Measurements from ENCODE around the gene BICD2. TPM values are rescaled to one million over a fixed set of nuclear protein-coding genes. Genes with fewer than 3 reads are reported as not detected.

The BICD2 gene
- total RNA-seq, 1 donor from 2014 or later: 48.2 TPM

DNA sequence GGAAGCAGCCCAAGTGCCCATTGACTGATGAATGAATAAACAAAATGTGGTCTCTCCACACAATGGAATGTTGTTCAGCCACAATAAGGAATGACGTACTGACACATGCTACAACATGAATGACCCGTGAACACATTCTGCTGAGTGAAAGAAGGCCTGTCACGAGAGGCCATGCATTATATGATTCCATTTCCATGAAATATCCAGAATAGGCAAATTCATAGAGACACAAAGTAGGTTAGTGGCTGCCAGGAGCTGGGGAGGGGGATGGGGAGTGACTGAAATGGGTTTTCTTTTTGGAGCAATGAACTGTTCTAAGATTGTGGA lies 41.4 kb downstream of the BICD2 start:
- Histone ChIP-seq H3K9me3 (ENCODE audit: insufficient read depth, low read depth, low read length) (no peaks in the 10 kb centered on the region), H3K4me3 (ENCODE audit: insufficient read depth, low read depth, low read length) (no peak overlapping the region), H3K4me2 (ENCODE audit: low read length) (peak overlapping the region; percentile 43), H3K27ac (ENCODE audit: low read depth, low read length) (peak overlapping the region; percentile 34), H3K27me3 (ENCODE audit: insufficient read depth, low read length) (no peaks in the 10 kb centered on the region), H3K79me2 (ENCODE audit: insufficient read depth, low read length) (peaks cover 57% of the 10 kb centered on the region), H4K20me1 (ENCODE audit: insufficient read depth, low read length) (peaks cover 72% of the 10 kb centered on the region), H3K36me3 (ENCODE audit: insufficient read depth, low read length) (peaks cover 24% of the 10 kb centered on the region), H2AFZ (ENCODE audit: low read depth, low read length) (no peak overlapping the region), H3K4me1 (ENCODE audit: insufficient read depth, low read length) (peaks cover 19% of the 10 kb centered on the region), H3K9ac (ENCODE audit: low read length) (peak overlapping the region; percentile 33)
- TF ChIP-seq EZH2 (IDR thresholded peaks at IDR 0.05; ENCODE audit: insufficient read depth, low read length): no peak
- TF ChIP-seq, protein P1, sequence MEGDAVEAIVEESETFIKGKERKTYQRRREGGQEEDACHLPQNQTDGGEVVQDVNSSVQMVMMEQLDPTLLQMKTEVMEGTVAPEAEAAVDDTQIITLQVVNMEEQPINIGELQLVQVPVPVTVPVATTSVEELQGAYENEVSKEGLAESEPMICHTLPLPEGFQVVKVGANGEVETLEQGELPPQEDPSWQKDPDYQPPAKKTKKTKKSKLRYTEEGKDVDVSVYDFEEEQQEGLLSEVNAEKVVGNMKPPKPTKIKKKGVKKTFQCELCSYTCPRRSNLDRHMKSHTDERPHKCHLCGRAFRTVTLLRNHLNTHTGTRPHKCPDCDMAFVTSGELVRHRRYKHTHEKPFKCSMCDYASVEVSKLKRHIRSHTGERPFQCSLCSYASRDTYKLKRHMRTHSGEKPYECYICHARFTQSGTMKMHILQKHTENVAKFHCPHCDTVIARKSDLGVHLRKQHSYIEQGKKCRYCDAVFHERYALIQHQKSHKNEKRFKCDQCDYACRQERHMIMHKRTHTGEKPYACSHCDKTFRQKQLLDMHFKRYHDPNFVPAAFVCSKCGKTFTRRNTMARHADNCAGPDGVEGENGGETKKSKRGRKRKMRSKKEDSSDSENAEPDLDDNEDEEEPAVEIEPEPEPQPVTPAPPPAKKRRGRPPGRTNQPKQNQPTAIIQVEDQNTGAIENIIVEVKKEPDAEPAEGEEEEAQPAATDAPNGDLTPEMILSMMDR (IDR thresholded peaks at IDR 0.05; ENCODE audit: insufficient read depth, low read depth, low read length): no peak
- Mint-ChIP-seq H3K9me3 (ENCODE audit: unreplicated experiment) (no peaks in the 10 kb centered on the region), H3K27ac (ENCODE audit: unreplicated experiment) (no peak overlapping the region), H3K4me3 (ENCODE audit: unreplicated experiment) (peak overlapping the region; percentile 8), H3K36me3 (ENCODE audit: low read depth, unreplicated experiment) (peaks cover 26% of the 10 kb centered on the region), H3K27me3 (ENCODE audit: low read depth, unreplicated experiment) (no peaks in the 10 kb centered on the region), H3K4me1 (ENCODE audit: low read depth, unreplicated experiment) (peaks cover 33% of the 10 kb centered on the region)
- DNase-seq (ENCODE audit: low read depth) (peak; percentile 84), FAIRE-seq (peak; percentile 90)

DNA sequence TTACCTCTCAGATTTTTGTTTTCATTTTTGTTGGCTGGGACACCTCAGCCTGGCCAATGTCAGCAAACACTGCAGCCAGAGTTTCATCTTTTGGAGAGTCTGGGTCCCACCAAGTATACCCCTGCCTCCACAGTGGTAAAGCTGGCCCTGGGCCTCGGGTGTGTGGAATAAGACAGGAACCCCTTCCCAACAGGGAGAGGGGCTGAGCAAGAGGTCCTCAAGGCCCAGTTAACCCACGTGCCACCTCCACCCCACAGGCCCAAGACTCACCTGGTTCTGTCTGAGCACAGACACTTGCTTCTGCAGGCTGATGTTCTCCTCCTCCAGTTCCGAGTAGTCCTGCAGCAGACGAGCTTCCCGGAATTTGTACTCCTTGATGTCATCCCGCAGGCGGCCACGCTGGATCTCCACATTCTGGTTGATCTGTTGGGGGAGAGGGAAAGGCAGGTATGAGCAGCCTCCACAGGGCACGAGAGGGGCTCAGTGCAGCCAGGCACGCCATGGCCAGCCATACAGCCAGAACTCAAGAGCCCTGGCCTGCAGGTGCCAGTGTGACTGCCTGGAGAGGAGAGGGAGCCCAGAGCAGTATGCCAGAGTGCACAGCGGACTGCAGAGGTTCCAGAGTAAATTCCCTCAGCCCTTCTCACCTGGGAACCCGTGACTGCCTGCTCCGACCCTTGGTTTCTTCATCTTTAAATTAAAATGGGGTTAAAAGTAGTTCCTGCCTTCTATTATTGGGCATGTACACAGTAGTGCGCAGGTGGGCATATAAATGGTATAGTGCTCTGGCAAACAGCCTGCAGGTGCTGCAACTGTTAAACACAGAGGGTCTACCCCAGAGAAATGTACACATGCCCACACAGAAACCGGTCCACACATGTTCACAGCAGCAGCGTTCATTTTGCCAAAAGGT lies 42.0 kb downstream of the BICD2 start:
- no peak for FAIRE-seq
- no peak overlapping the region for H3K27ac ChIP-seq (ENCODE audit: low read depth, low read length)
- peaks cover 72% of the 10 kb centered on the region for H4K20me1 ChIP-seq (ENCODE audit: insufficient read depth, low read length)
- H3K36me3 ChIP-seq (ENCODE audit: insufficient read depth, low read length): peaks cover 24% of the 10 kb centered on the region
- TF ChIP-seq, protein P1 (IDR thresholded peaks at IDR 0.05; ENCODE audit: insufficient read depth, low read depth, low read length): no peak
- H3K4me3 ChIP-seq (ENCODE audit: insufficient read depth, low read depth, low read length): no peak overlapping the region
- H3K27me3 ChIP-seq (ENCODE audit: insufficient read depth, low read length): no peaks in the 10 kb centered on the region
- H3K36me3 Mint-ChIP-seq (ENCODE audit: low read depth, unreplicated experiment): peaks cover 23% of the 10 kb centered on the region
- no peaks in the 10 kb centered on the region for H3K27me3 Mint-ChIP-seq (ENCODE audit: low read depth, unreplicated experiment)
- peaks cover 19% of the 10 kb centered on the region for H3K4me1 ChIP-seq (ENCODE audit: insufficient read depth, low read length)
- peaks cover 32% of the 10 kb centered on the region for H3K4me1 Mint-ChIP-seq (ENCODE audit: low read depth, unreplicated experiment)
- no peak for DNase-seq (ENCODE audit: low read depth)
- no peaks in the 10 kb centered on the region for H3K9me3 ChIP-seq (ENCODE audit: insufficient read depth, low read depth, low read length)
- H2AFZ ChIP-seq (ENCODE audit: low read depth, low read length): no peak overlapping the region
- peak overlapping the region; percentile 43 for H3K4me2 ChIP-seq (ENCODE audit: low read length)
- H3K4me3 Mint-ChIP-seq (ENCODE audit: unreplicated experiment): peak overlapping the region; percentile 8
- H3K79me2 ChIP-seq (ENCODE audit: insufficient read depth, low read length): peaks cover 51% of the 10 kb centered on the region
- H3K27ac Mint-ChIP-seq (ENCODE audit: unreplicated experiment): peak overlapping the region; percentile 78
- H3K9ac ChIP-seq (ENCODE audit: low read length): no peak overlapping the region
- H3K9me3 Mint-ChIP-seq (ENCODE audit: unreplicated experiment): no peaks in the 10 kb centered on the region

DNA sequence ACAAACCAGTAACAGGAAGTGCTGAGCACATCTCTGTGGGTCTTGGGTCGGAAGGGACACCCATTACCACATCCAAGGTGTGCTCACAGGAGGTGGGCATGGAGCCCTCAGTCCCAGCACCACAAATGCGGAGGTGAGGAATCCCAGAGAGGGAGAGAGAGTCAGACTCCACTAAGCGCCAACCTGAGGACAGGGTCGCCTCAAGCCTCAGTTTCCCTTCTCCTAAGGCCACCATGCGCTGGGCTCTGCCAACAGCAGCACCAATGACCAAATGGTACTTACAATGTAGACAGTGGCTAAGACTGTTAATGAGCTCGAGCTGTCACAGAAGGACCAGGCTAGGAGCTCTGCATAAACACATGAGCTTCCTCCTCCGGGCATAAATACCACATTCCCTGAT lies 43.1 kb downstream of the BICD2 start:
- Histone ChIP-seq H3K4me2 (ENCODE audit: low read length) (no peak overlapping the region), H3K4me1 (ENCODE audit: insufficient read depth, low read length) (peaks cover 10% of the 10 kb centered on the region), H3K4me3 (ENCODE audit: insufficient read depth, low read depth, low read length) (no peak overlapping the region), H3K27me3 (ENCODE audit: insufficient read depth, low read length) (no peaks in the 10 kb centered on the region), H2AFZ (ENCODE audit: low read depth, low read length) (no peak overlapping the region), H3K9me3 (ENCODE audit: insufficient read depth, low read depth, low read length) (no peaks in the 10 kb centered on the region), H3K9ac (ENCODE audit: low read length) (no peak overlapping the region), H3K27ac (ENCODE audit: low read depth, low read length) (no peak overlapping the region), H4K20me1 (ENCODE audit: insufficient read depth, low read length) (peaks cover 72% of the 10 kb centered on the region), H3K79me2 (ENCODE audit: insufficient read depth, low read length) (peaks cover 40% of the 10 kb centered on the region), H3K36me3 (ENCODE audit: insufficient read depth, low read length) (peaks cover 24% of the 10 kb centered on the region)
- FAIRE-seq (no peak), DNase-seq (ENCODE audit: low read depth) (no peak)
- TF ChIP-seq, protein P1 (IDR thresholded peaks at IDR 0.05; ENCODE audit: insufficient read depth, low read depth, low read length): no peak
- TF ChIP-seq EZH2 (IDR thresholded peaks at IDR 0.05; ENCODE audit: insufficient read depth, low read length): no peak
- Mint-ChIP-seq H3K4me1 (ENCODE audit: low read depth, unreplicated experiment) (peaks cover 22% of the 10 kb centered on the region), H3K9me3 (ENCODE audit: unreplicated experiment) (no peaks in the 10 kb centered on the region), H3K27ac (ENCODE audit: unreplicated experiment) (no peak overlapping the region), H3K36me3 (ENCODE audit: low read depth, unreplicated experiment) (peaks cover 17% of the 10 kb centered on the region), H3K4me3 (ENCODE audit: unreplicated experiment) (no peak overlapping the region), H3K27me3 (ENCODE audit: low read depth, unreplicated experiment) (no peaks in the 10 kb centered on the region)
